ENCODE data around the gene ITIH1. TPM values are rescaled to one million over a fixed set of nuclear protein-coding genes. Genes with fewer than 3 reads are reported as not detected.

Gene ITIH1
- total RNA-seq, 1 experiment from 2014 or later, result 0.31 TPM

- H3K9me3 ChIP-seq (ENCODE audit: control insufficient read depth, insufficient read depth, low read depth, low read length), result no peaks in the 10 kb centered on the region
- ChIA-PET CTCF (no interaction called here), POLR2A (no interaction called here)
- TF ChIP-seq SIN3A (IDR thresholded peaks at IDR 0.05; ENCODE audit: borderline replicate concordance, insufficient read depth, low read depth, low read length), result no peak
- TF ChIP-seq POLR2AphosphoS5 (IDR thresholded peaks at IDR 0.05; ENCODE audit: low read depth, low read length), result no peak
- TF ChIP-seq REST (IDR thresholded peaks at IDR 0.05; ENCODE audit: insufficient read depth in 1 of 2, low read depth in 2 of 2, low read length in 1 of 2), result no peak
- no peak for TF ChIP-seq CTCF (IDR thresholded peaks at IDR 0.05)
- TF ChIP-seq TCF7L2 (IDR thresholded peaks at IDR 0.05; ENCODE audit: low read depth, low read length), result no peak
- intact Hi-C loops (cut with micrococcal nuclease; ENCODE audit: unreplicated experiment) (loop anchor here (10.0 kb wide), 1 partner anchor 79 kb away; no protein-coding TSS in a partner anchor), in situ Hi-C loops (cut with HindIII; ENCODE audit: low pct_unique_long_range_greater_than_20kb, low sequenced_read_pairs) (no loop called here)
- H3K4me1 ChIP-seq (ENCODE audit: control insufficient read depth, insufficient read depth, low read length), result no peaks in the 10 kb centered on the region
- no peak overlapping the region for H3K4me3 ChIP-seq (ENCODE audit: low read depth in 2 of 2, low read length in 2 of 2)
- H3K27me3 ChIP-seq (ENCODE audit: control insufficient read depth, insufficient read depth, low read length), result no peaks in the 10 kb centered on the region
- H3K27ac ChIP-seq (ENCODE audit: low read length), result no peak overlapping the region
- H3K36me3 ChIP-seq (ENCODE audit: control insufficient read depth, insufficient read depth, low read length), result no peaks in the 10 kb centered on the region
- ATAC-seq, result no peak
- no TSS peak for BruUV-seq (replicated peaks)
- DNase-seq (ENCODE audit: low read depth, low spot score), result no peak
Observed at GRCh38 chr3:52824037-52824436, 46.6 kb downstream of the ITIH1 start.

GRCh38 chr3:52827441-52827840 lies 50.0 kb downstream of the ITIH1 start:
- CTCF ChIA-PET, result no interaction called here
- H3K27ac ChIP-seq (ENCODE audit: low read length), result no peak overlapping the region
- H3K4me3 ChIP-seq (ENCODE audit: low read depth in 2 of 2, low read length in 2 of 2), result no peak overlapping the region

More at GRCh38 chr3:52827441-52827840, 50.0 kb downstream of the ITIH1 start:
- intact Hi-C loops (cut with micrococcal nuclease; ENCODE audit: unreplicated experiment) (loop anchor here (10.0 kb wide), 1 partner anchor 83 kb away; no protein-coding TSS in a partner anchor), in situ Hi-C loops (cut with HindIII; ENCODE audit: low pct_unique_long_range_greater_than_20kb, low sequenced_read_pairs) (no loop called here)
- H3K4me1 ChIP-seq (ENCODE audit: control insufficient read depth, insufficient read depth, low read length), result peaks cover 6% of the 10 kb centered on the region
- ATAC-seq (no peak), DNase-seq (ENCODE audit: low read depth, low spot score) (no peak)
- no peaks in the 10 kb centered on the region for H3K27me3 ChIP-seq (ENCODE audit: control insufficient read depth, insufficient read depth, low read length)
- TF ChIP-seq SIN3A (IDR thresholded peaks at IDR 0.05; ENCODE audit: borderline replicate concordance, insufficient read depth, low read depth, low read length) (no peak), TCF7L2 (IDR thresholded peaks at IDR 0.05; ENCODE audit: low read depth, low read length) (no peak), POLR2AphosphoS5 (IDR thresholded peaks at IDR 0.05; ENCODE audit: low read depth, low read length) (no peak), REST (IDR thresholded peaks at IDR 0.05; ENCODE audit: insufficient read depth in 1 of 2, low read depth in 2 of 2, low read length in 1 of 2) (no peak), CTCF (IDR thresholded peaks at IDR 0.05) (no peak)
- POLR2A ChIA-PET, result no interaction called here
- H3K36me3 ChIP-seq (ENCODE audit: control insufficient read depth, insufficient read depth, low read length), result no peaks in the 10 kb centered on the region
- BruUV-seq (replicated peaks), result no TSS peak
- no peaks in the 10 kb centered on the region for H3K9me3 ChIP-seq (ENCODE audit: control insufficient read depth, insufficient read depth, low read depth, low read length)

Measured in Panc1 (cell line).